ENCODE data around the gene SPPL3. TPM values are rescaled to one million over a fixed set of nuclear protein-coding genes. Genes with fewer than 3 reads are reported as not detected.

The SPPL3 gene
- polyA plus RNA-seq, 1 of the 3 experiments (the other 2 are of a cell fraction) = 18.8 TPM

DNA sequence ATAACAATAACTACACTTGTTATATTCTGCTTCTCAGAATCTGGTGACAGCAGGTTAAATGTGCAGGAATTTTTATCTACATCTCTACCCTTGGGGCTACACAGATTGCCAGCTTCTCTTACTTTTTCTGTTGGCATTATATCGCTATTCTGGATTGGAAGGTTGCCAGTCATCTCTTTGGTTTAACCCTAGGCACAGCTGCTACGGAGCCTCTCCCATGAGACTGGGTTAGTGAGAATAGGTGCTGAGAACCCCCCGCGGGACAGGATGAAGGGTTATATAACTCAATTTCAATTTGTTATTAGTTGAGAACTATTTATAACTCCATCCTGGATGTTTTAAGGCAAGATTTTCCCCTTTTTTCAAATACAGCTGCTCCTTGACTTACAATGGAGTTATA lies 105.5 kb downstream of the SPPL3 start (continued):
- TF ChIP-seq TEAD4 (IDR thresholded peaks at IDR 0.05; ENCODE audit: borderline replicate concordance, insufficient read depth) (no peak), EZH2phosphoT487 (IDR thresholded peaks at IDR 0.05; ENCODE audit: borderline replicate concordance, low read depth) (no peak), GATA2 (CRISPR knock-in tag; IDR thresholded peaks at IDR 0.05) (no peak)
- TF ChIP-seq, protein P1, sequence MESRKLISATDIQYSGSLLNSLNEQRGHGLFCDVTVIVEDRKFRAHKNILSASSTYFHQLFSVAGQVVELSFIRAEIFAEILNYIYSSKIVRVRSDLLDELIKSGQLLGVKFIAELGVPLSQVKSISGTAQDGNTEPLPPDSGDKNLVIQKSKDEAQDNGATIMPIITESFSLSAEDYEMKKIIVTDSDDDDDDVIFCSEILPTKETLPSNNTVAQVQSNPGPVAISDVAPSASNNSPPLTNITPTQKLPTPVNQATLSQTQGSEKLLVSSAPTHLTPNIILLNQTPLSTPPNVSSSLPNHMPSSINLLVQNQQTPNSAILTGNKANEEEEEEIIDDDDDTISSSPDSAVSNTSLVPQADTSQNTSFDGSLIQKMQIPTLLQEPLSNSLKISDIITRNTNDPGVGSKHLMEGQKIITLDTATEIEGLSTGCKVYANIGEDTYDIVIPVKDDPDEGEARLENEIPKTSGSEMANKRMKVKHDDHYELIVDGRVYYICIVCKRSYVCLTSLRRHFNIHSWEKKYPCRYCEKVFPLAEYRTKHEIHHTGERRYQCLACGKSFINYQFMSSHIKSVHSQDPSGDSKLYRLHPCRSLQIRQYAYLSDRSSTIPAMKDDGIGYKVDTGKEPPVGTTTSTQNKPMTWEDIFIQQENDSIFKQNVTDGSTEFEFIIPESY (IDR thresholded peaks at IDR 0.05; ENCODE audit: borderline replicate concordance, low read depth) = no peak

DNA sequence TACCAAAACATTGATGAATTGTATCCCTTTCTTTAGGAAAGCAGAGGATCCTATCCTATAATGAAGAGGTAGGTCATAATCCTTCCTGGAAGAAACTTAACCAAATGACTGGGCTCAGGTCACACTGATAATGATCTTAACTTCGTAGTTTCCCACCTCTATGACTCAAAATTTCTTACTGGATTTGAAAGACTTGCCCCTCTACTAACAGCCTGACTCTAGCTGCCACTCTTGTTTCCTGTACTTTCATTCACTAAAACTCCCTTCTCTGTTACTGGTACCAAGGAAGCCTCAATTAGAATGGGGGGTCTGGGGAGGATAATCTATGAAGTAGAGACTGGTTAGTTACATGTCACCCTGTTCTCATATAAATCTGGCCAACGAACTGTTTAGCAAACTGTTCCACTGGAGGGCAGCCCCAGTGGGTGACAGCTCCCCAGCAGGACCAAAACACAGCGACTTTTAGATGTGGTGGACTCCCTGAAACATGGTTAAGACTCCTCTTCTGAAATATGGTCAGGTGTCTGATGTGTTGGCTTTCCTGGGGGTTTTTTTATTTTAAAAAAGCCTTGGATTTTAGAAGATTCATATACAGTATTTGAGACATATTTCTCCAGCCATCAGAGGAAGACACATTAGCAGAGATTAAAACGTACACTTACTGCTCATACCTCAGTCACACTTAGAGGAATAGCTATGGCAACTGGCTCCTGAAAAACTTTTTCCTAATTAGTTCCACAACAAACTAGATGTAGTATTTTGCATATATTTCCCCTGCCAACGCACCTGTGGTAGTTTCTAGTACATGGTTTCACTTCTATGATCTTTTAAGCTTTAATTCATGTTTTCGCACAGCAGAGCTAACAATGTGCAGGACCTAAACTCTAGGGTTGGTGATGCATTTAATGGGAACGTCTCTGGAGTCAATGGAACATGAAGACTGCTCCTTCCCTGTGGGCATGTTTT lies 106.2 kb downstream of the SPPL3 start:
- no peak for DNase-seq
- no peak for TF ChIP-seq JUND (IDR thresholded peaks at IDR 0.05)
- TF ChIP-seq RFX5 (IDR thresholded peaks at IDR 0.05; ENCODE audit: low read length) = no peak
- TF ChIP-seq SIN3A (IDR thresholded peaks at IDR 0.05; ENCODE audit: borderline replicate concordance, low read depth, low read length) = no peak
- TF ChIP-seq RCOR1 (IDR thresholded peaks at IDR 0.05; ENCODE audit: low read length) = no peak
- TF ChIP-seq, protein P2, sequence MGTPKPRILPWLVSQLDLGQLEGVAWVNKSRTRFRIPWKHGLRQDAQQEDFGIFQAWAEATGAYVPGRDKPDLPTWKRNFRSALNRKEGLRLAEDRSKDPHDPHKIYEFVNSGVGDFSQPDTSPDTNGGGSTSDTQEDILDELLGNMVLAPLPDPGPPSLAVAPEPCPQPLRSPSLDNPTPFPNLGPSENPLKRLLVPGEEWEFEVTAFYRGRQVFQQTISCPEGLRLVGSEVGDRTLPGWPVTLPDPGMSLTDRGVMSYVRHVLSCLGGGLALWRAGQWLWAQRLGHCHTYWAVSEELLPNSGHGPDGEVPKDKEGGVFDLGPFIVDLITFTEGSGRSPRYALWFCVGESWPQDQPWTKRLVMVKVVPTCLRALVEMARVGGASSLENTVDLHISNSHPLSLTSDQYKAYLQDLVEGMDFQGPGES (IDR thresholded peaks at IDR 0.05; ENCODE audit: low read depth, low read length) = no peak
- TF ChIP-seq, protein P3, sequence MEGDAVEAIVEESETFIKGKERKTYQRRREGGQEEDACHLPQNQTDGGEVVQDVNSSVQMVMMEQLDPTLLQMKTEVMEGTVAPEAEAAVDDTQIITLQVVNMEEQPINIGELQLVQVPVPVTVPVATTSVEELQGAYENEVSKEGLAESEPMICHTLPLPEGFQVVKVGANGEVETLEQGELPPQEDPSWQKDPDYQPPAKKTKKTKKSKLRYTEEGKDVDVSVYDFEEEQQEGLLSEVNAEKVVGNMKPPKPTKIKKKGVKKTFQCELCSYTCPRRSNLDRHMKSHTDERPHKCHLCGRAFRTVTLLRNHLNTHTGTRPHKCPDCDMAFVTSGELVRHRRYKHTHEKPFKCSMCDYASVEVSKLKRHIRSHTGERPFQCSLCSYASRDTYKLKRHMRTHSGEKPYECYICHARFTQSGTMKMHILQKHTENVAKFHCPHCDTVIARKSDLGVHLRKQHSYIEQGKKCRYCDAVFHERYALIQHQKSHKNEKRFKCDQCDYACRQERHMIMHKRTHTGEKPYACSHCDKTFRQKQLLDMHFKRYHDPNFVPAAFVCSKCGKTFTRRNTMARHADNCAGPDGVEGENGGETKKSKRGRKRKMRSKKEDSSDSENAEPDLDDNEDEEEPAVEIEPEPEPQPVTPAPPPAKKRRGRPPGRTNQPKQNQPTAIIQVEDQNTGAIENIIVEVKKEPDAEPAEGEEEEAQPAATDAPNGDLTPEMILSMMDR (IDR thresholded peaks at IDR 0.05) = no peak
- no peak for TF ChIP-seq POLR2AphosphoS5 (IDR thresholded peaks at IDR 0.05; ENCODE audit: low read depth, low read length)
- no peak for TF ChIP-seq YY1 (IDR thresholded peaks at IDR 0.05; ENCODE audit: low read depth)
- no peaks in the 10 kb centered on the region for H4K20me1 ChIP-seq (ENCODE audit: insufficient read depth)
- ChIA-PET POLR2A (no interaction called here), CTCF (interaction anchor here (1.4 to 2.0 kb wide), 4 partner anchors 8 to 174 kb away, joined by 3 to 6 read pairs (median 4); no protein-coding TSS in a partner anchor)
- peaks cover 17% of the 10 kb centered on the region; the same call in 1 of the 2 replicates for H3K9me3 ChIP-seq
- peaks cover 0 to 17% of the 10 kb centered on the region in 2 experiments for H3K36me3 ChIP-seq (replicated peaks in 1 of 2; ENCODE audit: control insufficient read depth in 1 of 2, insufficient read depth in 2 of 2, low read length in 1 of 2)
- peaks cover 6% of the 10 kb centered on the region; the same call in 1 of the 2 replicates for H3K79me2 ChIP-seq (ENCODE audit: insufficient read depth)
- H3K9me2 ChIP-seq = no peaks in the 10 kb centered on the region
- H3K27ac ChIP-seq (ENCODE audit: low read depth in 2 of 2, low read length in 1 of 2) = no peak overlapping the region
- no peak overlapping the region for H2AFZ ChIP-seq (ENCODE audit: low read depth)
- H3K4me3 ChIP-seq (ENCODE audit: low read depth in 2 of 2, low read length in 1 of 2) = no peak overlapping the region
- H3F3A ChIP-seq (replicated peaks; ENCODE audit: insufficient read depth) = no peaks in the 10 kb centered on the region
- peaks cover 0 to 9% of the 10 kb centered on the region in 2 experiments; a peak in 3 of 4 replicates for H3K4me1 ChIP-seq (ENCODE audit: control insufficient read depth in 1 of 2, insufficient read depth in 2 of 2, low read depth in 1 of 2, low read length in 1 of 2)
- H3K27me3 ChIP-seq (ENCODE audit: insufficient read depth) = no peaks in the 10 kb centered on the region
- no peak overlapping the region for H3K9ac ChIP-seq
- WGBS (ENCODE audit: low lambda C conversion rate) = 84% methylated on average over 7 of the region's 7 CpGs
- no peak overlapping the region for H3K4me2 ChIP-seq
